GM23338 (cell line): ENCODE data around the gene THY1. TPM values are rescaled to one million over a fixed set of nuclear protein-coding genes. Genes with fewer than 3 reads are reported as not detected.

Experiments
- ATAC-seq: fragments of 200-7000 bp; cut with Tn5 transposase; 3 replicates; pipeline ENCODE4 v1.9.1; 2020
- DNase-seq: peaks from one replicate; pipeline ENCODE4 v3.0.0-alpha.2; 2015; ENCODE audit warnings: low spot score
- H2AFZ ChIP-seq: fragments of 200-600 bp; sonication (generic); 2 replicates; pipeline ENCODE4 v1.8.0; 2016; ENCODE audit warnings: antibody characterized with exemption, mild to moderate bottlenecking, moderate library complexity
- H3F3A ChIP-seq: fragments of 200-600 bp; sonication (generic); replicated peaks from 2 replicates; pipeline ENCODE4 v1.8.0; 2017; ENCODE audit warnings: antibody characterized with exemption, mixed run types, low read depth
- H3K27ac ChIP-seq: fragments of 200-600 bp; sonication (generic); 2 replicates; pipeline ENCODE4 v1.6.1; 2016; ENCODE audit warnings: low read depth
- H3K27me3 ChIP-seq: fragments of 200-600 bp; sonication (generic); 2 replicates; pipeline ENCODE4 v1.8.0; 2016; ENCODE audit warnings: mild to moderate bottlenecking, mixed run types, moderate library complexity; ENCODE audit not compliant: insufficient read depth
- H3K36me3 ChIP-seq: fragments of 200-600 bp; sonication (generic); 2 replicates; pipeline ENCODE4 v1.8.0; 2016; ENCODE audit warnings: mild to moderate bottlenecking; ENCODE audit not compliant: insufficient read depth
- H3K4me1 ChIP-seq: fragments of 200-600 bp; sonication (generic); 2 replicates; pipeline ENCODE4 v1.8.0; 2016; ENCODE audit warnings: mild to moderate bottlenecking, moderate library complexity; ENCODE audit not compliant: insufficient read depth
- H3K4me2 ChIP-seq: fragments of 200-600 bp; sonication (generic); 2 replicates; pipeline ENCODE4 v1.7.1; 2017; ENCODE audit warnings: mixed run types
- H3K4me3 ChIP-seq: fragments of 200-600 bp; sonication (generic); 2 replicates; pipeline ENCODE4 v1.6.1; 2016; ENCODE audit warnings: mixed run types
- H3K79me2 ChIP-seq: fragments of 200-600 bp; sonication (generic); replicated peaks from 2 replicates; pipeline ENCODE4 v1.8.0; 2017; ENCODE audit warnings: mild to moderate bottlenecking; ENCODE audit not compliant: insufficient read depth
- H3K9me2 ChIP-seq: fragments of 200-600 bp; sonication (generic); 2 replicates; pipeline ENCODE4 v1.8.0; 2017; ENCODE audit not compliant: insufficient read depth
- H4K20me1 ChIP-seq: fragments of 200-600 bp; sonication (generic); replicated peaks from 2 replicates; pipeline ENCODE4 v1.8.0; 2017; ENCODE audit warnings: mild to moderate bottlenecking; ENCODE audit not compliant: insufficient read depth
- H3K27ac Mint-ChIP-seq: 2 replicates; pipeline ENCODE4 v1.8.0; 2020; ENCODE audit warnings: inconsistent platforms, mild to moderate bottlenecking, moderate library complexity, mixed read lengths
- H3K27me3 Mint-ChIP-seq: 3 replicates; pipeline ENCODE4 v1.8.0; 2022; ENCODE audit warnings: low read depth, mild to moderate bottlenecking, moderate library complexity, mixed read lengths, inconsistent platforms; ENCODE audit not compliant: insufficient read depth, poor library complexity
- H3K36me3 Mint-ChIP-seq: 3 replicates; pipeline ENCODE4 v1.8.0; 2021; ENCODE audit warnings: low read depth, mild to moderate bottlenecking, inconsistent platforms, moderate library complexity, mixed read lengths
- H3K4me1 Mint-ChIP-seq: 3 replicates; pipeline ENCODE4 v1.8.0; 2020; ENCODE audit warnings: mild to moderate bottlenecking, inconsistent platforms, mixed read lengths
- H3K4me3 Mint-ChIP-seq: 3 replicates; pipeline ENCODE4 v1.8.0; 2021; ENCODE audit warnings: moderate library complexity, mild to moderate bottlenecking, inconsistent platforms, mixed read lengths
- H3K9me3 Mint-ChIP-seq: 3 replicates; pipeline ENCODE4 v1.8.0; 2020; ENCODE audit warnings: moderate library complexity, mild to moderate bottlenecking, inconsistent platforms, mixed read lengths
- CREB1 ChIP-seq: fragments of 250-450 bp; sonication (Bioruptor Pico); IDR thresholded peaks from 2 replicates; pipeline ENCODE4 v1.5.0; 2020; ENCODE audit warnings: low read depth, mild to moderate bottlenecking, moderate library complexity
- EZH2 ChIP-seq: fragments of 200-600 bp; sonication (generic); IDR thresholded peaks from one replicate; pipeline ENCODE4 v1.8.0; 2017; ENCODE audit warnings: antibody characterized with exemption, mild to moderate bottlenecking, low read depth; ENCODE audit not compliant: unreplicated experiment
- EZH2phosphoT487 ChIP-seq: fragments of 200-600 bp; sonication (generic); IDR thresholded peaks from one replicate; pipeline ENCODE4 v1.8.1; 2018; ENCODE audit warnings: antibody characterized with exemption; ENCODE audit not compliant: unreplicated experiment
- JUNB ChIP-seq: IDR thresholded peaks from one replicate; pipeline ENCODE4 v1.6.1; 2016; ENCODE audit warnings: antibody characterized with exemption; ENCODE audit not compliant: unreplicated experiment
- NANOG ChIP-seq: IDR thresholded peaks from 2 replicates; pipeline ENCODE4 v1.6.1; 2016; ENCODE audit warnings: antibody characterized with exemption, borderline replicate concordance
- POLR2AphosphoS5 ChIP-seq: IDR thresholded peaks from 2 replicates; pipeline ENCODE4 v1.6.1; 2016; ENCODE audit warnings: antibody characterized with exemption, low read depth
- STAT1 ChIP-seq: IDR thresholded peaks from one replicate; pipeline ENCODE4 v1.6.1; 2016; ENCODE audit warnings: antibody characterized with exemption; ENCODE audit not compliant: unreplicated experiment
- ZNF114 ChIP-seq: fragments of 250-450 bp; sonication (Bioruptor Pico); IDR thresholded peaks from 2 replicates; pipeline ENCODE4 v1.5.0; 2020; ENCODE audit warnings: mild to moderate bottlenecking, moderate library complexity
- ZNF331 ChIP-seq: fragments of 250-450 bp; sonication (Bioruptor Pico); IDR thresholded peaks from 2 replicates; pipeline ENCODE4 v1.5.0; 2020; ENCODE audit warnings: low read depth, mild to moderate bottlenecking, moderate library complexity
- polyA plus RNA-seq: library from polyadenylated mRNA; unstranded; fragments of >200 nt; fragmentation: Nextera tagmentation; extraction: Ambion mirVana; gene quantifications from 2 replicates; pipeline ENCODE4 v1.2.1, GENCODE V29; 2016
- total RNA-seq: library from RNA; depleted of rRNA; stranded (reverse); fragments of >200 nt; shearing (Covaris generic); gene quantifications from 2 replicates; pipeline ENCODE4 v1.2.3, GENCODE V29; 2014
- TF ChIP-seq, protein P1 (sequence below), 2 experiments: fragments of 200-600 bp in 1 of 2; sonication (generic) in 1 of 2; conservative IDR thresholded peaks; 2 replicates each; pipeline versions ENCODE4 v1.5.1 to v1.6.1; 2016 to 2017; ENCODE audit warnings: antibody characterized with exemption in 2 of 2, low read depth in 2 of 2, mild to moderate bottlenecking in 2 of 2, moderate library complexity in 1 of 2
- TF ChIP-seq, protein P2 (sequence below): fragments of 250-450 bp; sonication (Bioruptor Pico); IDR thresholded peaks from 2 replicates; pipeline ENCODE4 v1.5.0; 2020; ENCODE audit warnings: mild to moderate bottlenecking, moderate library complexity
- TF ChIP-seq, protein P3 (sequence below): IDR thresholded peaks from 2 replicates; pipeline ENCODE4 v1.6.1; 2016; ENCODE audit warnings: antibody characterized with exemption
- TF ChIP-seq, protein P4 (sequence below): IDR thresholded peaks from one replicate; pipeline ENCODE4 v1.6.1; 2018; ENCODE audit warnings: antibody characterized with exemption; ENCODE audit not compliant: unreplicated experiment

The THY1 gene
- total and polyA plus RNA-seq, 2 experiments from 2014 or later: 490 to 597 TPM

DNA sequence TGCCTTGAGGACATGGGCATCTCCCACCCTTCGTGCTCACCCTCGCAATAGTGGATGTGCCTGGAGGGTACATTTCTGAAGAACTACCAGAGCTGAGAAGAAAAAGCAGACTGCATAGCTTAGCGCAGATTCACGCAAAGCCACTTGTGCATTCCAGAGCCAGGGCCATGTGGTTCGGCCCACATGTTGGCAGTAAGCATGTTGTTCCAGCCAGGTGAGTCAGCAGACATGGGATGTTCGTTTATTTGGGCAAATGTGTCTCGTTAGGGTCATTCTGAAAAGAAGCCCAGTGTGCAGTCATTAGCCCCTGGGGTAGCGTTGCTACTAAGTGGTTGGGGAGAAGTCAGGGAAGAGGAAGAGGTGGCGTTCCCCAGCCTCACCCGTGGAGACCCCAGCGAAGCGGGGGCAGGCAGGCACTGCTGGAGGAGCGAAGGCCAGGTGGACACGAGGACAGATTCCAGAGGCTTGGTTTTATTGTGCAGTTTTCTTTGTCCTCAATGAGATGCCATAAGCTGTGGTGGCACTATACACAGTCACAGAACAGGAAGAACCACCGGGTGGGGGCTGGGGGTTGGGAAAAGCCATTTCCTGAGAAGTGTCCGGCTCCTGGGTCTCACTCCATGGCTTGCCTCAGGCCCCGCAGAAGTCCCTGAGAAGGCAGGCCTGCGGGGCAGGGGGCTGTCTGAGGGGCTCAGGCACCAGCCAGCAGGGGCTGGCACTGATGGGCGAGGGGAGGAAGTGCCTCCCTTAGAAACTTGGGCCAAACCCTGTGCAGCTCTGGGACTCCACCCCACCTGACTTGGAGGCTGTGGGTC lies 5.0 kb downstream of the THY1 start:
- TF ChIP-seq, protein P1, sequence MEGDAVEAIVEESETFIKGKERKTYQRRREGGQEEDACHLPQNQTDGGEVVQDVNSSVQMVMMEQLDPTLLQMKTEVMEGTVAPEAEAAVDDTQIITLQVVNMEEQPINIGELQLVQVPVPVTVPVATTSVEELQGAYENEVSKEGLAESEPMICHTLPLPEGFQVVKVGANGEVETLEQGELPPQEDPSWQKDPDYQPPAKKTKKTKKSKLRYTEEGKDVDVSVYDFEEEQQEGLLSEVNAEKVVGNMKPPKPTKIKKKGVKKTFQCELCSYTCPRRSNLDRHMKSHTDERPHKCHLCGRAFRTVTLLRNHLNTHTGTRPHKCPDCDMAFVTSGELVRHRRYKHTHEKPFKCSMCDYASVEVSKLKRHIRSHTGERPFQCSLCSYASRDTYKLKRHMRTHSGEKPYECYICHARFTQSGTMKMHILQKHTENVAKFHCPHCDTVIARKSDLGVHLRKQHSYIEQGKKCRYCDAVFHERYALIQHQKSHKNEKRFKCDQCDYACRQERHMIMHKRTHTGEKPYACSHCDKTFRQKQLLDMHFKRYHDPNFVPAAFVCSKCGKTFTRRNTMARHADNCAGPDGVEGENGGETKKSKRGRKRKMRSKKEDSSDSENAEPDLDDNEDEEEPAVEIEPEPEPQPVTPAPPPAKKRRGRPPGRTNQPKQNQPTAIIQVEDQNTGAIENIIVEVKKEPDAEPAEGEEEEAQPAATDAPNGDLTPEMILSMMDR (conservative IDR thresholded peaks at IDR 0.05; ENCODE audit: low read depth in 2 of 2): no peak
- TF ChIP-seq EZH2 (no peak), ZNF114 (CRISPR knock-in tag) (no peak), NANOG (no peak), JUNB (no peak), EZH2phosphoT487 (no peak), ZNF331 (CRISPR knock-in tag) (no peak), CREB1 (CRISPR knock-in tag) (no peak), STAT1 (no peak), POLR2AphosphoS5 (peak; percentile 97)
- TF ChIP-seq, protein P2, sequence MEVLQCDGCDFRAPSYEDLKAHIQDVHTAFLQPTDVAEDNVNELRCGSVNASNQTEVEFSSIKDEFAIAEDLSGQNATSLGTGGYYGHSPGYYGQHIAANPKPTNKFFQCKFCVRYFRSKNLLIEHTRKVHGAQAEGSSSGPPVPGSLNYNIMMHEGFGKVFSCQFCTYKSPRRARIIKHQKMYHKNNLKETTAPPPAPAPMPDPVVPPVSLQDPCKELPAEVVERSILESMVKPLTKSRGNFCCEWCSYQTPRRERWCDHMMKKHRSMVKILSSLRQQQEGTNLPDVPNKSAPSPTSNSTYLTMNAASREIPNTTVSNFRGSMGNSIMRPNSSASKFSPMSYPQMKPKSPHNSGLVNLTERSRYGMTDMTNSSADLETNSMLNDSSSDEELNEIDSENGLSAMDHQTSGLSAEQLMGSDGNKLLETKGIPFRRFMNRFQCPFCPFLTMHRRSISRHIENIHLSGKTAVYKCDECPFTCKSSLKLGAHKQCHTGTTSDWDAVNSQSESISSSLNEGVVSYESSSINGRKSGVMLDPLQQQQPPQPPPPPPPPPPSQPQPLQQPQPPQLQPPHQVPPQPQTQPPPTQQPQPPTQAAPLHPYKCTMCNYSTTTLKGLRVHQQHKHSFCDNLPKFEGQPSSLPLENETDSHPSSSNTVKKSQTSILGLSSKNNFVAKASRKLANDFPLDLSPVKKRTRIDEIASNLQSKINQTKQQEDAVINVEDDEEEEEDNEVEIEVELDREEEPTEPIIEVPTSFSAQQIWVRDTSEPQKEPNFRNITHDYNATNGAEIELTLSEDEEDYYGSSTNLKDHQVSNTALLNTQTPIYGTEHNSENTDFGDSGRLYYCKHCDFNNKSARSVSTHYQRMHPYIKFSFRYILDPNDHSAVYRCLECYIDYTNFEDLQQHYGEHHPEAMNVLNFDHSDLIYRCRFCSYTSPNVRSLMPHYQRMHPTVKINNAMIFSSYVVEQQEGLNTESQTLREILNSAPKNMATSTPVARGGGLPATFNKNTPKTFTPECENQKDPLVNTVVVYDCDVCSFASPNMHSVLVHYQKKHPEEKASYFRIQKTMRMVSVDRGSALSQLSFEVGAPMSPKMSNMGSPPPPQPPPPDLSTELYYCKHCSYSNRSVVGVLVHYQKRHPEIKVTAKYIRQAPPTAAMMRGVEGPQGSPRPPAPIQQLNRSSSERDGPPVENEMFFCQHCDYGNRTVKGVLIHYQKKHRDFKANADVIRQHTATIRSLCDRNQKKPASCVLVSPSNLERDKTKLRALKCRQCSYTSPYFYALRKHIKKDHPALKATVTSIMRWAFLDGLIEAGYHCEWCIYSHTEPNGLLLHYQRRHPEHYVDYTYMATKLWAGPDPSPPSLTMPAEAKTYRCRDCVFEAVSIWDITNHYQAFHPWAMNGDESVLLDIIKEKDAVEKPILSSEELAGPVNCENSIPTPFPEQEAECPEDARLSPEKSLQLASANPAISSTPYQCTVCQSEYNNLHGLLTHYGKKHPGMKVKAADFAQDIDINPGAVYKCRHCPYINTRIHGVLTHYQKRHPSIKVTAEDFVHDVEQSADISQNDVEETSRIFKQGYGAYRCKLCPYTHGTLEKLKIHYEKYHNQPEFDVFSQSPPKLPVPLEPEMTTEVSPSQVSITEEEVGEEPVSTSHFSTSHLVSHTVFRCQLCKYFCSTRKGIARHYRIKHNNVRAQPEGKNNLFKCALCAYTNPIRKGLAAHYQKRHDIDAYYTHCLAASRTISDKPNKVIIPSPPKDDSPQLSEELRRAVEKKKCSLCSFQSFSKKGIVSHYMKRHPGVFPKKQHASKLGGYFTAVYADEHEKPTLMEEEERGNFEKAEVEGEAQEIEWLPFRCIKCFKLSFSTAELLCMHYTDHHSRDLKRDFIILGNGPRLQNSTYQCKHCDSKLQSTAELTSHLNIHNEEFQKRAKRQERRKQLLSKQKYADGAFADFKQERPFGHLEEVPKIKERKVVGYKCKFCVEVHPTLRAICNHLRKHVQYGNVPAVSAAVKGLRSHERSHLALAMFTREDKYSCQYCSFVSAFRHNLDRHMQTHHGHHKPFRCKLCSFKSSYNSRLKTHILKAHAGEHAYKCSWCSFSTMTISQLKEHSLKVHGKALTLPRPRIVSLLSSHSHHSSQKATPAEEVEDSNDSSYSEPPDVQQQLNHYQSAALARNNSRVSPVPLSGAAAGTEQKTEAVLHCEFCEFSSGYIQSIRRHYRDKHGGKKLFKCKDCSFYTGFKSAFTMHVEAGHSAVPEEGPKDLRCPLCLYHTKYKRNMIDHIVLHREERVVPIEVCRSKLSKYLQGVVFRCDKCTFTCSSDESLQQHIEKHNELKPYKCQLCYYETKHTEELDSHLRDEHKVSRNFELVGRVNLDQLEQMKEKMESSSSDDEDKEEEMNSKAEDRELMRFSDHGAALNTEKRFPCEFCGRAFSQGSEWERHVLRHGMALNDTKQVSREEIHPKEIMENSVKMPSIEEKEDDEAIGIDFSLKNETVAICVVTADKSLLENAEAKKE: no peak
- TF ChIP-seq, protein P3, sequence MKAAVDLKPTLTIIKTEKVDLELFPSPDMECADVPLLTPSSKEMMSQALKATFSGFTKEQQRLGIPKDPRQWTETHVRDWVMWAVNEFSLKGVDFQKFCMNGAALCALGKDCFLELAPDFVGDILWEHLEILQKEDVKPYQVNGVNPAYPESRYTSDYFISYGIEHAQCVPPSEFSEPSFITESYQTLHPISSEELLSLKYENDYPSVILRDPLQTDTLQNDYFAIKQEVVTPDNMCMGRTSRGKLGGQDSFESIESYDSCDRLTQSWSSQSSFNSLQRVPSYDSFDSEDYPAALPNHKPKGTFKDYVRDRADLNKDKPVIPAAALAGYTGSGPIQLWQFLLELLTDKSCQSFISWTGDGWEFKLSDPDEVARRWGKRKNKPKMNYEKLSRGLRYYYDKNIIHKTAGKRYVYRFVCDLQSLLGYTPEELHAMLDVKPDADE: peak; percentile 55; the same call in 1 of the 2 replicates
- TF ChIP-seq, protein P4, sequence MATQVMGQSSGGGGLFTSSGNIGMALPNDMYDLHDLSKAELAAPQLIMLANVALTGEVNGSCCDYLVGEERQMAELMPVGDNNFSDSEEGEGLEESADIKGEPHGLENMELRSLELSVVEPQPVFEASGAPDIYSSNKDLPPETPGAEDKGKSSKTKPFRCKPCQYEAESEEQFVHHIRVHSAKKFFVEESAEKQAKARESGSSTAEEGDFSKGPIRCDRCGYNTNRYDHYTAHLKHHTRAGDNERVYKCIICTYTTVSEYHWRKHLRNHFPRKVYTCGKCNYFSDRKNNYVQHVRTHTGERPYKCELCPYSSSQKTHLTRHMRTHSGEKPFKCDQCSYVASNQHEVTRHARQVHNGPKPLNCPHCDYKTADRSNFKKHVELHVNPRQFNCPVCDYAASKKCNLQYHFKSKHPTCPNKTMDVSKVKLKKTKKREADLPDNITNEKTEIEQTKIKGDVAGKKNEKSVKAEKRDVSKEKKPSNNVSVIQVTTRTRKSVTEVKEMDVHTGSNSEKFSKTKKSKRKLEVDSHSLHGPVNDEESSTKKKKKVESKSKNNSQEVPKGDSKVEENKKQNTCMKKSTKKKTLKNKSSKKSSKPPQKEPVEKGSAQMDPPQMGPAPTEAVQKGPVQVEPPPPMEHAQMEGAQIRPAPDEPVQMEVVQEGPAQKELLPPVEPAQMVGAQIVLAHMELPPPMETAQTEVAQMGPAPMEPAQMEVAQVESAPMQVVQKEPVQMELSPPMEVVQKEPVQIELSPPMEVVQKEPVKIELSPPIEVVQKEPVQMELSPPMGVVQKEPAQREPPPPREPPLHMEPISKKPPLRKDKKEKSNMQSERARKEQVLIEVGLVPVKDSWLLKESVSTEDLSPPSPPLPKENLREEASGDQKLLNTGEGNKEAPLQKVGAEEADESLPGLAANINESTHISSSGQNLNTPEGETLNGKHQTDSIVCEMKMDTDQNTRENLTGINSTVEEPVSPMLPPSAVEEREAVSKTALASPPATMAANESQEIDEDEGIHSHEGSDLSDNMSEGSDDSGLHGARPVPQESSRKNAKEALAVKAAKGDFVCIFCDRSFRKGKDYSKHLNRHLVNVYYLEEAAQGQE: no peak
- no peak overlapping the region for H3K4me3 ChIP-seq
- H3K4me1 ChIP-seq: peaks cover 30% of the 10 kb centered on the region
- H3K36me3 Mint-ChIP-seq: peaks cover 65% of the 10 kb centered on the region
- DNase-seq (peak; percentile 40), ATAC-seq (no peak)
- H2AFZ ChIP-seq: no peak overlapping the region
- H3K4me3 Mint-ChIP-seq: peak overlapping the region; percentile 36; the same call in 1 of the 3 replicates
- peak overlapping the region; percentile 51 for H3K27ac ChIP-seq
- no peaks in the 10 kb centered on the region for H3K27me3 ChIP-seq
- 0 out of 2 replicates have a peak overlapping the region, but pooled peaks have one; percentile 37 for H3K4me2 ChIP-seq
- H3K27me3 Mint-ChIP-seq: peaks cover 40% of the 10 kb centered on the region
- H3K9me3 Mint-ChIP-seq: peaks cover 5% of the 10 kb centered on the region; the same call in 1 of the 3 replicates
- H3K27ac Mint-ChIP-seq: peak overlapping the region; percentile 91
- peaks cover 10% of the 10 kb centered on the region for H4K20me1 ChIP-seq
- peaks cover 16% of the 10 kb centered on the region for H3K36me3 ChIP-seq
- H3F3A ChIP-seq: peaks cover 40% of the 10 kb centered on the region
- H3K9me2 ChIP-seq: no peaks in the 10 kb centered on the region
- peaks cover 43% of the 10 kb centered on the region for H3K4me1 Mint-ChIP-seq
- peaks cover 34% of the 10 kb centered on the region for H3K79me2 ChIP-seq
